MG63 (cell line): ENCODE data around the gene MCF2L2. TPM values are rescaled to one million over a fixed set of nuclear protein-coding genes. Genes with fewer than 3 reads are reported as not detected.

Experiments used
- DNase-seq: peaks from one replicate; pipeline ENCODE4 v3.0.0-alpha.2; 2020
- H3K27me3 ChIP-seq: fragments of 250-450 bp; sonication (Bioruptor Pico); 2 replicates; pipeline ENCODE4 v1.5.1; 2020; ENCODE audit warnings: mild to moderate bottlenecking, moderate library complexity
- H3K36me3 ChIP-seq: fragments of 250-450 bp; sonication (Bioruptor Pico); 2 replicates; pipeline ENCODE4 v1.5.1; 2020; ENCODE audit warnings: mild to moderate bottlenecking, moderate library complexity
- H3K4me3 ChIP-seq: fragments of 250-450 bp; sonication (Bioruptor Pico); 2 replicates; pipeline ENCODE4 v1.5.1; 2020; ENCODE audit warnings: mild to moderate bottlenecking, moderate library complexity
- H3K9me3 ChIP-seq: fragments of 250-450 bp; sonication (Bioruptor Pico); 2 replicates; pipeline ENCODE4 v1.5.1; 2020; ENCODE audit warnings: mild to moderate bottlenecking, moderate library complexity
- total RNA-seq: library from RNA; depleted of rRNA; stranded (reverse); fragments of >200 nt; shearing (Covaris generic); gene quantifications from 2 replicates; pipeline ENCODE4 v1.2.3, GENCODE V29; 2014; ENCODE audit warnings: low replicate concordance

The MCF2L2 gene
- total RNA-seq, 1 experiment from 2014 or later = not detected

DNA sequence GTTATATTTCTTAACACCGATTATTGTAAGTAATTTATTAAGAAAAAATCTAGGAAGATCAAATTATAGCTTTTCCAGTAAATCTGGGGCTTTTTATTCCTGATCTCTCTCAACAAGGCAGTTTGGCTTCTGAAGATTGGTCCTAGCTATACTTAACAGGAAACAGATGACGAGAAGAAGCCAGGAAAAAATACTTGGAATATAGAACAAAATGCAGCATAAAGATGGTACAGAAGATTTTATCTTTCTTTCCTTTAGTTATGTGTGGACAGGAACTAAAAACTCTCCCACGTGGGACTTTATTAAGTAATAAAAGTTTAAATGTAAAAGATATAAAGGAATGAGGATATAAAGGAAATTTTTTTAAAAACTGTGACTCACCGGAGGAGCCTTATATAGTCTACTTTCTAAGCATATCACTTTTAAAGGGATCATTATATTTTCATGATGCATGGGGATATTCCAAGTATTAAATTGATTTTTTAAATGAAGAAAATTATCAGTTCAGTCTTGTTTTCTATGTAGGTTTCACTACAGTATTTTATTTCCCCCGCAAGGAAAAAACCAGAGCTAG, 167.2 kb downstream of the MCF2L2 start:
- Histone ChIP-seq H3K4me3 (no peak overlapping the region), H3K36me3 (no peaks in the 10 kb centered on the region), H3K9me3 (no peaks in the 10 kb centered on the region), H3K27me3 (no peaks in the 10 kb centered on the region)
- DNase-seq = no peak

DNA sequence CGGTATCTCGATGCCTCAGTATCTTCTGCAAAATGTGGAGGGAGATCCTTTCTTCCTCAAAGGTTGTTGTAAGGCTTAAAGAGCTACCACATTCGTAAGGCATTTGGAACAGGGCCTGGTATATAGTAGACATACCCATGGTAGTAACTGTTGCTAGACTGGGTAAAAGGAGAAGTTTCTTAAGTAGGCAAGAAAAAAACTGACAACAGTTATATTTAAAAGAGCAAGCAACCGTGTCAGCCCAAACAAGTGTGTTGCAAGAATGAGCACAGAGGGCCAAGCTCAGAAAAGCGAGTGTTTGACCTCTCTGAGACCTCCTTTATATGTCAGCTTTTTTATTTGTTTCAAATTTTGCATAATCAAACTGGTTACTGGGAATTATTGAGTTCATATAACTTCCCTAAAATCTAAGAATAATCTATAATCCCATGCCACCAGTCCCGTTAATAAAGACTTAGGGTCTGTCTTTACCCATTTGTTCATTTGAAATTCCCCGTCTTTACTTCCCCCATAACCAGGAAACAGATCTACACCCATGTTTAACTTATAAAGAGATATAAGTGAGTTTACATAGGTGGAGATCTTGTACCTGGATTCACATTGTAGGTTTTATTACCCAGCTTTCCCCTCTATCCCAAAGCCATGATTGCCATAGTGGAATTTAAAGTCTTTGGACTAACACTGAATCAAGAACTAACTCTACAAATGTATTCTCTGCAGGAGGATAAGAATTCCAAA, 168.1 kb downstream of the MCF2L2 start:
- Histone ChIP-seq H3K4me3 (no peak overlapping the region), H3K9me3 (no peaks in the 10 kb centered on the region)
- no peak for DNase-seq

DNA sequence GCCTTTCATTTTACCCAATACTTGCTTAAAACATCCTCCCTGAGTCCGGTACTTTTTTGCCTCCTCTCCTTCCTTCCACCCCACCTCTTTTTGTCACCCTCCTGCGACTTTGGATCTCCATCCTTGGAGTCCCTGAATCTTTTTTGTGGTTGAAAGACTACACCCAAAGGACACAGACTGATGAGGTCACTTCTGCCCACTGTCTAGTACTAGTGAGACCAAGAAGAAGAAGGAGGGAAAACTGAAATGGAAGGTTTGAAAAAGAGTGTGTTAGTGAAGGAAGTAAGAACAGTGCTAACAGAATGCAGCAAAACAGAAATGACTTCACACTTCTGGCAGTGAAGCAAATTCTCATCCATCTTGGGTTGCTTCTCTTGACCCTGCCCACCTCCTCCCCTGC, 168.8 kb downstream of the MCF2L2 start:
- no peak overlapping the region for H3K4me3 ChIP-seq
- H3K9me3 ChIP-seq = no peaks in the 10 kb centered on the region
- no peaks in the 10 kb centered on the region for H3K27me3 ChIP-seq
- DNase-seq = no peak
- no peaks in the 10 kb centered on the region for H3K36me3 ChIP-seq

More for the DNA sequence above, 168.1 kb downstream of the MCF2L2 start:
- no peaks in the 10 kb centered on the region for H3K36me3 ChIP-seq
- no peaks in the 10 kb centered on the region for H3K27me3 ChIP-seq

DNA sequence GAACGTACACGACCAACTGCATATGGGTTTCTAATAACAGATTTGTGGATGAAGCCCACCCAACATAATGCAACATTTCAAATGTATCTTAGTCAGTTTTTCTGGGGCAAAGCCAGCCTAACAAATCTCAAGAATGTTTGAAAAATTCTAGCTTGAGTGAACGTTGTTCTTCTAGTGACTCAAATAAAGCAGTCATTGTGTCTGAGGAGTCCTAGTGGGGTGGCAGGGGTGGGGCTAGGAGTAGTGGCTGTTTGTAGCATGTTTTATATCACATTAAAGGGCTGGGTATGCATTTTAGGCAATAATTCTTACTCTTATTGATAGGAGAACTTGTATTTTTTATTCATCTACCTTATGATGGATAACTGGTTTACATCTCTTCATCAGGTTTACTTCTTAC, 169.3 kb downstream of the MCF2L2 start:
- Histone ChIP-seq H3K4me3 (no peak overlapping the region), H3K36me3 (no peaks in the 10 kb centered on the region), H3K27me3 (no peaks in the 10 kb centered on the region), H3K9me3 (no peaks in the 10 kb centered on the region)
- DNase-seq = no peak

DNA sequence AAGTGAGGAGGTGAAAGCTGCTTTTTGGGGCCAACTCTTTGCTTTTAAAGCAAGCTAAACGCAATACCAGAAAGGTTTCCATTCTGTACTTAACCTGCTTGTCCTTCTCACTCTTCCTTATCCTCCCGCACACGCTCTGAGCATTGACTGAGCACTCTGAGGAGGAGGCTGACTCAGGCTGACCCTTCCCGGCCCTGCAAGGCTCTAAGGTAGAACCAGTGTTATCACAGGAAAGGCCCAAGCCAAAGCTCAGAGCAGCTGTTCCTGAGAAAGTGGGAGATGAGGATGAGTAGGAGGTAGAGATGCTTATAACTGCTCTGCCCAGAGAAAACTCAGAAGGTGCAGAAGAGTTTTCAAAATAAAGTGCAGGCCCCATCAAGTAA, 173.1 kb downstream of the MCF2L2 start:
- Histone ChIP-seq H3K4me3 (no peak overlapping the region), H3K36me3 (no peaks in the 10 kb centered on the region), H3K27me3 (no peaks in the 10 kb centered on the region; the same call in 1 of the 2 replicates), H3K9me3 (no peaks in the 10 kb centered on the region)
- no peak for DNase-seq

DNA sequence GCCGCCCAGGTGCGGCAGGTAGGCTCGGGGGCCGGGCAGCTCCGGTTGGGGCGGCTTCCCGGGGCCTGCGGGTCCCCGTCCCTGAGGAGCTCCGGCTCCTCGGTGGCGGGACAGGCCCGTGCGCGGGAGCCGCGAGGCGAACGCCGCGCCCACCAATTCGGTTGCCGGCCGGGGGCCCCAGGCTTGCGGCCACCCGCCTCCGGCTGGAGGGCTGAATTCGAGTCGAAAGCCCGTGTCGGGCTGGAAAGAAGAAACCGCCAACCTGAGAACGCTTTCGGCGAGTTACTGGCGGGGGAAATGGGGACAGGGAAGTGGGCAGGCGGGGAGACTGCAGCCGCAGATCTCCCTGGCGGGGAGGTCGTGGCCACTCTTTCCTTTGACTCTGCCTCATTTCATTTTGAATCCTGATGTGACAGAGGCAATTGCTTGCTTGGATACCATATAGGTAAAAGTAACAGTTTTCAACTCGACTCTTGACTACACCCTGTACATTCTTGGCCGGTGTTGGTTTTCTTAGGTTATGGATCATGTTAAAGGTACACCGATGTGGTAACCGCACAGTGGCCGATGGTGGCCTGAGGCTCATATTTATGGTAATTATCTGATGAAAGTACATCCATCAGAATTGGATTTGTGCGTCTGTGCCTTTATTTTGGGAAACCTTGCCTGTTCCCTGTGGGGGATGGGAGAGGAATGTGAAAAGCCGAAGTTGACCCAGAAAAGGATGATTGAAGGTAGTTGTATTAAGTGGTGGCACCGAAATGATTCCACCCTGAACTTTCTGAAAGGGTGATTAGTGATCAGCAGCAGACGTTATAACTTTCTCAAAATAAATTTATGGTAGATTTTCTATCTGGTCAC, 173.7 kb downstream of the MCF2L2 start:
- no peaks in the 10 kb centered on the region; the same call in 1 of the 2 replicates for H3K27me3 ChIP-seq
- no peaks in the 10 kb centered on the region for H3K36me3 ChIP-seq
- no peak for DNase-seq
- H3K9me3 ChIP-seq = no peaks in the 10 kb centered on the region
- peak overlapping the region; percentile 62 for H3K4me3 ChIP-seq

DNA sequence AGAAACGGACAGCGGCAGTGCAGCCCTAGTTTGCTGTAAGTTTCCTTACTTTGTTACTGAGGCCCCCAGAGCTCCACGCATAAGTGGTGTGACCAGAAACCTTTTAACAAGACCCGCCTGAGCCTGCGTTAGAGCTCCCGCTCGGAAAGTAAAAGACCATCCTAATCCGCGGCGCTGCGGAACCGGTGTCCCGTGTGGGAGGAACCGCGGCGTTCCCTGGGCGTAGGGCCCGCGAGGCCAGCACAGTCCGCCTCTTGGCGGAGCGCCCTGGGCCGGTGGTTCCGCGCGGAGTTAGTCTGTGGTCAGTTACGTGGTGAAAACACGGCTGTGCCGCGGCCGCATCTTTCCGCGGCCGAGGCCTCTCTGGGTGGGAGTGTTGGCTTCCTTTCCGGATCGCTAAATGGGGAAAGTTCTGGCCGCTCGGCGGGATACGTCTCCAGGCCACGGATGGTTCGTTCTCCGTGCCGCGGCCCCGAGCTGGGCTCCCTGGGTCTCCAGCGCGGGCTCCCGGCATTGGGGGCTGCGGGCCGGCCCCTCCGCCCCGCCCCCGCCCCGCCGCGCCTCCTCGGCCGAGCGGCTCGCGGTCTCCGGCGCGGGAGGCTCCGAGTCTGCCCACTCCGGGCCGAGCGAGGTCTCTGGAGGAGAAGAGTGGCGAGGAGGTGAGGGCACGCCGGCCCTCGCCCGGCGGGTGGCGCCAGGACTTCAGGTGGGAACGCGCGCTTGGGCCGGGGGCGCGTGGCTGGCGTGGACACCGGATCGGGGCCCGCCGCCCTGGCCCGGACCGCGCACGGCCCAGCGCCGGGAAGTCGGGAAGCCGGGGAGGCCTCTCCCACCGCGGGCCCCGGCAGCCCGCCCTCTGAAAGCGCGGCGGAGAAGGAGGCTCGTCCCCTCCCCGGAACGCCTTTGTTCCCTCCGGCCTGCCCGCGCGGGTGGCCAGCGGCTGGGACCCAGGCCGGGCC, 174.6 kb downstream of the MCF2L2 start:
- Histone ChIP-seq H3K36me3 (no peaks in the 10 kb centered on the region), H3K4me3 (peak overlapping the region; percentile 62), H3K9me3 (no peaks in the 10 kb centered on the region), H3K27me3 (no peaks in the 10 kb centered on the region; the same call in 1 of the 2 replicates)
- peak; percentile 43 for DNase-seq

DNA sequence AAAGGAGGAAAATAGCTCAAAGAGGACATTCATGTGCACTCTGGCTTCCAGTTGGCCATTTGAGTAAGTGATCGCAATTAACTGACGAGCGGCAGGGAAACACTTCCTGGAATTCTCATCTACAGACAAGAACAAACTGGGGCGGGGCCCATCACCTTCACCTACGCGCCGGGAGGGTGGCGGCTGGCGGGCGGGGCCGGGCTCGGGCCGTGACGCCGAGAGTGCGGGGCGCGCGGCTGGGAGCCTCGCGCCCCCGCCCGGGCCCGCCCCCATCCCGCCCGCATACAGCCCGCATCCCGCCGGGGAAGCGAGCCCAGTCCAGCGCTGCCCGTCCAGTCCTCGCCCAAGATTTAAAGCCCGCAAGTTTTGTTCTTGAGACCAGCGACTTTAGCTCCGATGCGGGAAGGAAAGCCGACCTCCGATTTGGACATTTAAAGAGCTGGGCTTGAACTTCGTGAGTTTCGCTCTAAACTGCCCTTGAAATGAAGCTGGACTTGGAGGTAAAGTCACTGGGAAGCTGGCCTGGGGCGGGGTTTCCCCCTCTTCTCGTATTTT, 175.4 kb downstream of the MCF2L2 start, which contains the start of gene B3GNT5:
Gene B3GNT5, plus strand, starts transcription at position 281 of the 555 bp plus-strand sequence. CDS start 16,546 bp downstream, outside the sequence.
- Histone ChIP-seq H3K9me3 (no peaks in the 10 kb centered on the region), H3K36me3 (no peaks in the 10 kb centered on the region), H3K4me3 (peak within 1 kb of the TSS; percentile 62), H3K27me3 (peaks cover under 1% of the 10 kb centered on the region; the same call in 1 of the 2 replicates)
- peak; percentile 21 for DNase-seq

DNA sequence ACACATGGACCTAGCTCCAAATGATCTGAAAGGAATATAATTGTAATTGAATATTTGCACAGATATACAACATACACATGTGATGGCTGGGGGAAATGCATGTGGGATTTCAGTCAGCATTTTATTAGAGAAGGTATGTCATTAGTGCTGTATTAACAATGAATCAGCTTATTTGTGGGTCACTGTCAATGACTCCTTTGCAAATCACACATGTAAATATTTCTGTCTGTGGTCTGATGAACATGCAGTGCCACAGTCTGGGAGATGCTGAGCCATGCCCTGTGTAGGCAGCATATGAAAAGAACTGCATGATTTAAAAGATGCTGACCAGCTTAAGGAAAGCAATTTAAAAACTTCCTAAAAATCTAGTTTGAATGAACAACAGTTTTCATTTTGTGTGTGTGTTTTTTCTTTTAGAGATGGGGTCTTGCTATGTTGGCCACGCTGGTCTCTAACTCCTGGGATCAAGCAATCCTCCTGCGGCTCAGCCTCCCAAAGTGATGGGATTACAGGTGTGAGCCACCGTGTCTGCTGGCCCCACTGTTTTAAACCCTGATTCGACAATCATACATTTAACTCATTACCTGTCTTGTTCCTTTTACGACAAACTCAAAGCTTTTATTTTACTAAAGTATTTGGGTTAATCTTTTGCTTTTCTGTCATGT, 176.2 kb downstream of the MCF2L2 start:
- Histone ChIP-seq H3K4me3 (no peak overlapping the region), H3K9me3 (no peaks in the 10 kb centered on the region), H3K27me3 (peaks cover 3% of the 10 kb centered on the region), H3K36me3 (no peaks in the 10 kb centered on the region)
- no peak for DNase-seq

DNA sequence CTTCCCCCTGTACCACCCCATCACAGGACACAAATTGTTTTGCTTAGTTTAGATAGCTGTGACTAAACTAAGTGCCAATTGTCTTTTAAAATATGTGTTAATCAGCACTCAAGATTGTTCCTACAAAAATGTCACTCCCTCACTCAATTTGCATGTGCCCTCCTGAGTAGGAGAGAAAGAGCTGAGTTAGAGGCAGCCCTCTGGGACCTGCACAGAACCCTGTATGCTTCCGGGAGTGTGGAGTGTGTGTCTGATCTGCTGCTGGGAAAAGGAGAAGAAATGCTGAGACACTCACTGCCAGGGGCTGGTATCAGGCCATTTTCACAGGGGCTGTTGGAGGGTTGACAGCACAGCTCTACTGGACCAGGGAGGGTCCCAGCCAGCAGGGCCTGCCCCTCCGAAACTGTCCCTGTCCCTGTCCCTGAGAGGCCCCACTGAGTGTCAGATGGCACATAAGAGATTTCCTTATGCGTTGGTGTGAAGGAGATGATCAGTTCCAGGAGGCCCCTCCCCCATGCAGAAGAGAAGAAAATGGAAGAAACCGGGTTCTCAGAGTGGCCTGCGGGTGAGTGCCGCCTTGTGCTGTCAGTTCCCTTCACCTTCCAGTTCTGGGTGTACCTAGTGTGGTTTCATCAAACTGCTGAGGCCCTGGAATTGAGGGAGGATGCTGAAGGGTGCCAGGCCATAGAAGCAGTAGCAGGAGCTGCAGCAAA, 179.3 kb downstream of the MCF2L2 start:
- DNase-seq = no peak
- H3K27me3 ChIP-seq = peaks cover 3% of the 10 kb centered on the region
- H3K36me3 ChIP-seq = no peaks in the 10 kb centered on the region
- H3K9me3 ChIP-seq = no peaks in the 10 kb centered on the region
- no peak overlapping the region for H3K4me3 ChIP-seq

DNA sequence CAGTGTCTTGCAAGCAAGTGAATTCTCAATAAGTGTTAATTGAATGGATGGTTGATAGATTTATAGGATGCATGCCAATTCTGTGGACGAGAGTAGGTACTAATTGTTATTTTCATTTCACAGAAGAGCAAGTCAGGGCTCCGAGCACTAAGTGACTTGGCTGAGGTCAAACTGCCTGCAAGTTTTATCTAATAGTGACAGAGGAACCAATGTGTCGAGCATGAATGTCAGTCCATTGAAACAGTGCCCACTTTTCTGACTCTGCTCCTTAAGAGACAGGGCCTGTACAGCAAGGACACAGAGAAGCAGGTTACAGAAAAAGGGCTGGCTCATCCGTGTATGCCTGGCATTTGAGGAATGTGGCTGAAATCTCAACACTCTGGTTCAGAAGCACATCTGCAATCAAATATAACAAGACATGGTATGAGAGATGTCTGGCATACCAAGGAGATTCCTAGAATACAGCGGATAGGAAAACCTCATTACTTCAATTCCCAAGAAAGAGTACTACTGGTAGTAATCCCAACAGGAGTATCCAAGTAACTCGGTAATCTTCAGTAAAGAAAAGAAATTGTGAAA, 181.3 kb downstream of the MCF2L2 start:
- DNase-seq = no peak
- peaks cover 3% of the 10 kb centered on the region for H3K27me3 ChIP-seq
- no peak overlapping the region for H3K4me3 ChIP-seq
- no peaks in the 10 kb centered on the region for H3K36me3 ChIP-seq
- H3K9me3 ChIP-seq = peaks cover 7% of the 10 kb centered on the region

DNA sequence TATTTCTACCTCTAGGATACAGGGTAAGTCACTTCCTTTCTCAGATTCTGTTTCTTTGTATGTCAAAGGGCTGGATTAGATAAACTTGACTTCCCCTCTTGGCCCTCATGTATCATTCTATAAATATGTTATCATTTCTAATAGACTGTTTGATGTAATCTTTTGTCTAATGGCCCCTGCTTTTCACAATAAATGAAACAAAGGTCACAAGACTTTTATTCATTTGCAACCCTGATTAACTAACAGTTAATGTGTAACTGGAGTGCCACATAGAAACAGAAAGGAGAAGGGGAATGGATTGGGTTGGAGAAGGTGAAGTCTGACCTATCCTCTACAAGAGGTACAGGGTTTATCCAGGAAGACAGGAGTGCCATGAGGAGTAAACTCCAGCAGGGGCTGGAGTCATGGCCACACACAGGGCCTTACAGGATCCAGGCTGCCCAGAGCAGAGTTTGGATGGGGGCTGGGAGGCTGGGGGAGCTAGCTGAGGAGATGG, 183.4 kb downstream of the MCF2L2 start:
- H3K9me3 ChIP-seq = peaks cover 10% of the 10 kb centered on the region
- no peak overlapping the region for H3K4me3 ChIP-seq
- no peaks in the 10 kb centered on the region for H3K36me3 ChIP-seq
- H3K27me3 ChIP-seq = peaks cover 6% of the 10 kb centered on the region; the same call in 1 of the 2 replicates
- no peak for DNase-seq

DNA sequence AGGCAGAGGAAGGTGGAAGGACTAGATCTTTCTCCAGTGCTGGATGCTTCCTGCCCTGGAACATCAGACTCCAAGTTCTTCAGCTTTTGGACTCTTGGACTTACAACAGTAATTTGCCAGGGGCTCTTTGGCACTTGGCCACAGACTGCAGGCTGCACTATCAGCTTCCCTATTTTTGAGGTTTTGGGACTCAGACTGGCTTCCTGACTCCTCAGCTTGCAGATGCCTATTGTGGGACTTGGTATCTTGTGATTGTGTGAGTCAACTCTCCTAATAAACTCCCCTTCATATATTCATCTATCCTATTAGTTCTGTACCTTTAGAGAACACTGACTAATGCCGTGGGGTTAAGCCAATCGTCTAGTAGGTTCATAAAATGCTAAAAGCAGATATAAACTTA, 184.2 kb downstream of the MCF2L2 start:
- Histone ChIP-seq H3K4me3 (no peak overlapping the region), H3K27me3 (peaks cover 6% of the 10 kb centered on the region; the same call in 1 of the 2 replicates), H3K36me3 (no peaks in the 10 kb centered on the region), H3K9me3 (peaks cover 10% of the 10 kb centered on the region)
- no peak for DNase-seq

DNA sequence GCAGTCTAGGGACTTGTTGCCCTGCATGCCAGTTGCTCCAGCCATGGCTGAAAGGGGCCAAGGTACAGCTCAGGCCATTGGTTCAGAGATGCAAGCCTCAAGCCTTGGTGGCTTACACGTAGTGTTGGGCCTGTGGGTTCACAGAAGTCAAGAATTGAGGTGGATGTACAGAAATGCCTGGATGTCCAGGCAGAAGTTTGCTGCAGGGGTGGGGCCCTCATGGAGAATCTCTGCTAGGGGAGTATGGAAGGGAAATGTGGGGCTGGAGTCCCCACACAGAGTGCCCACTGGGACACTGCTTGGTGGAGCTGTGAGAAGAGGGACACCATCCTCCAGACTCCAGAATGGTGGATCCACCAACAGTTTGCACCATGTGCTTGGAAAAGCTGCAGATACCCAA, 186.0 kb downstream of the MCF2L2 start:
- no peak for DNase-seq
- no peak overlapping the region for H3K4me3 ChIP-seq

More for the DNA sequence above, 186.0 kb downstream of the MCF2L2 start:
- Histone ChIP-seq H3K27me3 (0 out of 2 replicates have a peak, but pooled peaks cover 3% of the 10 kb centered on the region), H3K9me3 (peaks cover 10% of the 10 kb centered on the region), H3K36me3 (no peaks in the 10 kb centered on the region)
